Neural cell (in vitro differentiated cells): ENCODE data around the gene PMS2. TPM values are rescaled to one million over a fixed set of nuclear protein-coding genes. Genes with fewer than 3 reads are reported as not detected.

ENCODE experiments used
- H2AFZ ChIP-seq: fragments of 200-600, 300-800 bp; sonication (generic), shearing (Covaris generic); 2 replicates; pipeline ENCODE4 v1.6.0; 2014; ENCODE audit warnings: low read depth, mild to moderate bottlenecking, antibody characterized with exemption, low read length, moderate library complexity
- H3F3A ChIP-seq: fragments of 200-600 bp; shearing (Covaris generic); 2 replicates; pipeline ENCODE4 v1.6.1; 2016; ENCODE audit warnings: mild to moderate bottlenecking, moderate library complexity, mixed read lengths, antibody characterized with exemption, low read length; ENCODE audit not compliant: insufficient read depth, poor library complexity, severe bottlenecking
- H3K27ac ChIP-seq: fragments of 200-600, 300-800 bp; sonication (generic), shearing (Covaris generic); 2 replicates; pipeline ENCODE4 v1.5.1; 2014; ENCODE audit warnings: mild to moderate bottlenecking, low read length, moderate library complexity
- H3K27me3 ChIP-seq: fragments of 300-800, 200-600 bp; sonication (generic), shearing (Covaris generic); 2 replicates; pipeline ENCODE4 v1.6.0; 2014; ENCODE audit warnings: mild to moderate bottlenecking, low read depth, low read length, moderate library complexity; ENCODE audit not compliant: insufficient read depth
- H3K36me3 ChIP-seq: fragments of 300-800, 200-600 bp; sonication (generic), shearing (Covaris generic); 2 replicates; pipeline ENCODE4 v1.5.1; 2014; ENCODE audit warnings: mild to moderate bottlenecking, antibody characterized with exemption, low read length, moderate library complexity; ENCODE audit not compliant: insufficient read depth
- H3K4me2 ChIP-seq: fragments of 300-800, 200-600 bp; sonication (generic), shearing (Covaris generic); 2 replicates; pipeline ENCODE4 v1.6.0; 2014; ENCODE audit warnings: mild to moderate bottlenecking, low read length
- H3K4me3 ChIP-seq: fragments of 300-800, 200-600 bp; sonication (generic), shearing (Covaris generic); 2 replicates; pipeline ENCODE4 v1.5.1; 2014; ENCODE audit warnings: mild to moderate bottlenecking, low read length, moderate library complexity
- H3K79me2 ChIP-seq: fragments of 200-600 bp; shearing (Covaris generic); replicated peaks from 2 replicates; pipeline ENCODE4 v1.6.0; 2014; ENCODE audit warnings: mild to moderate bottlenecking, low read length, moderate library complexity; ENCODE audit not compliant: insufficient read depth
- H3K9ac ChIP-seq: fragments of 300-800, 200-600 bp; sonication (generic), shearing (Covaris generic); 2 replicates; pipeline ENCODE4 v1.6.1; 2016; ENCODE audit warnings: mild to moderate bottlenecking, low read length, mixed read lengths
- H3K9me2 ChIP-seq: fragments of 200-600 bp; shearing (Covaris generic); 2 replicates; pipeline ENCODE4 v1.6.1; 2016; ENCODE audit warnings: mild to moderate bottlenecking, low read length, mixed read lengths; ENCODE audit not compliant: insufficient read depth
- H3K9me3 ChIP-seq: fragments of 200-600, 300-800 bp; sonication (generic), shearing (Covaris generic); 2 replicates; pipeline ENCODE4 v1.6.1; 2016; ENCODE audit warnings: mild to moderate bottlenecking, mixed run types, low read length, moderate library complexity, mixed read lengths
- H4K20me1 ChIP-seq: fragments of 200-600 bp; shearing (Covaris generic); 2 replicates; pipeline ENCODE4 v1.6.1; 2016; ENCODE audit warnings: mild to moderate bottlenecking, mixed run types; ENCODE audit not compliant: insufficient read depth
- EP300 ChIP-seq: fragments of 450-650 bp; conservative IDR thresholded peaks from 2 replicates; pipeline ENCODE4 v1.6.1; 2014; ENCODE audit warnings: antibody characterized with exemption, mild to moderate bottlenecking, moderate library complexity; ENCODE audit not compliant: poor library complexity, severe bottlenecking
- EZH2 ChIP-seq: fragments of 200-600, 300-800 bp; shearing (Covaris generic), sonication (generic); IDR thresholded peaks from 2 replicates; pipeline ENCODE4 v1.6.1; 2014; ENCODE audit warnings: antibody characterized with exemption, low read length, borderline replicate concordance, mild to moderate bottlenecking; ENCODE audit not compliant: insufficient read depth, poor library complexity, severe bottlenecking
- MXI1 ChIP-seq: fragments of 450-650 bp; conservative IDR thresholded peaks from 2 replicates; pipeline ENCODE4 v1.6.1; 2014; ENCODE audit warnings: antibody characterized with exemption, mild to moderate bottlenecking; ENCODE audit not compliant: poor library complexity, severe bottlenecking
- POLR2AphosphoS5 ChIP-seq: IDR thresholded peaks from 2 replicates; pipeline ENCODE4 v1.6.1; 2012
- RAD21 ChIP-seq: fragments of 450-650 bp; conservative IDR thresholded peaks from 2 replicates; pipeline ENCODE4 v1.6.1; 2014; ENCODE audit warnings: antibody characterized with exemption, mild to moderate bottlenecking, moderate library complexity
- SMC3 ChIP-seq: fragments of 450-650 bp; conservative IDR thresholded peaks from 2 replicates; pipeline ENCODE4 v1.6.1; 2014; ENCODE audit warnings: antibody characterized with exemption, mild to moderate bottlenecking, moderate library complexity; ENCODE audit not compliant: poor library complexity
- TAF1 ChIP-seq: IDR thresholded peaks from 2 replicates; pipeline ENCODE4 v1.6.1; 2012; ENCODE audit warnings: low read depth
- polyA plus RNA-seq: library from polyadenylated mRNA; depleted of rRNA; stranded (reverse); fragments of >200 nt; gene quantifications from 2 replicates; pipeline ENCODE4 v1.2.3, GENCODE V29; 2014
- TF ChIP-seq, protein P1 (sequence below): fragments of 450-650 bp; IDR thresholded peaks from 2 replicates; pipeline ENCODE4 v1.5.1; 2014; ENCODE audit warnings: antibody characterized with exemption, mild to moderate bottlenecking, moderate library complexity; ENCODE audit not compliant: poor library complexity, severe bottlenecking
- TF ChIP-seq, protein P2 (sequence below): IDR thresholded peaks from 2 replicates; pipeline ENCODE4 v1.6.1; 2012; ENCODE audit warnings: borderline replicate concordance

The PMS2 gene
- polyA plus RNA-seq, 1 donor from 2014 or later: 17.4 TPM

DNA sequence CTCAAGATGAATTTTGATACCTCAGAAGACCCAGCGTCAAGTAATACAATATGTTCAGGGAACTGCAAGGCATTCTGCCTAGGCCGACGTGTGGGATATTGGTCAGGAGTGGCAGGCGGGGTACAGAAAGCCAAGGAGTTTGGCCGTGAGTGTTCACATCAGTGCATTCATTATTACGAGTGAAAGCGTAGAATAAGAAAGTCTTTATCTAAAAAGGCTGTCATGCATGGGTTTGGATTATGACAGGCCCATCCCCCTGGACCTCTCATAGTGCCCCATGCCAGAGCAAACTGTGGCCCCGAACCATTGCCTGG lies 7.8 kb upstream of the PMS2 start:
- Histone ChIP-seq H2AFZ (no peak overlapping the region), H3K36me3 (no peaks in the 10 kb centered on the region), H3K79me2 (no peaks in the 10 kb centered on the region), H3K27me3 (no peaks in the 10 kb centered on the region), H4K20me1 (no peaks in the 10 kb centered on the region), H3K9ac (no peak overlapping the region), H3K4me3 (no peak overlapping the region), H3K9me2 (no peaks in the 10 kb centered on the region), H3K4me2 (no peak overlapping the region), H3K9me3 (no peaks in the 10 kb centered on the region), H3K27ac (no peak overlapping the region), H3F3A (no peaks in the 10 kb centered on the region)
- no peak for TF ChIP-seq EZH2

DNA sequence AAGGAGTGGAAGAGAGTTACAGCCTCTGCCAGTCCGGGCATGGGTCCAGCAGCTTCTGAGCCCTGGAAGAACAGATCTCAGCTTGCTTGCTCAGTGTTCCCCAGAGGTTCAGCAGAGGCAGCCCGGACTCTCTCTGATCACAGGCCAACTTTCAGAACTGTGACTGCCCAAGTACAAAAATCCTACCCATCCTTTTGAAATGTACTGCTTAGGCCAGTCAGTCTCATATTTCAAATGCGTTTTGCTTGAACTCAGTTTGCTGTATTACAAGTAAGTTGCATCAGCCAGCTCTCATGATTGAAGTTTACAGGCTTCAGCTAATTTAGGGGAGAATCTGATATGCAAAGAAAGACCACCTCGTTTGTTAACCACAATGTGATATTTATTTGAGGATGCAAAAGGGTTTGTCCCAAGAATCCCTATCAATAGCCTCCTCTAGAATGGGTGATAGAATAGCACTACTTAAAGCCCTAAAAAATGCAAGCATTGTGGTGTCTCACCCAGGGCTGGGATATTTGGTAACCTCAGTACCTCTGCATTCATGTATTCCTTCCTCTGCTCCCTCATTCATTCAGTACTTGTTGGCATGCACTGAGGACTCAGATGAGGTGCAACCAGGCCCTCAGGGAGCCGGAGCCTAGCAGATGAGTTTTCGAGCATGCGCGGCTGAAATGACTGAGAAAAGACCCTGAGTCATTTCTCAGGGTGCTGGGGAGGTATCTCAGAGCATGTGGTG lies 7.2 kb upstream of the PMS2 start:
- no peaks in the 10 kb centered on the region for H3K36me3 ChIP-seq
- H3K27ac ChIP-seq: no peak overlapping the region
- no peak overlapping the region for H3K4me2 ChIP-seq

GRCh38 chr7:6012355-6013104 lies 3.7 kb upstream of the PMS2 start:
- Histone ChIP-seq H3K4me3 (no peak overlapping the region), H3K79me2 (peaks cover 7% of the 10 kb centered on the region), H3K36me3 (no peaks in the 10 kb centered on the region)

More for the DNA sequence above, 7.2 kb upstream of the PMS2 start:
- Histone ChIP-seq H3K9me2 (no peaks in the 10 kb centered on the region), H2AFZ (no peak overlapping the region), H4K20me1 (no peaks in the 10 kb centered on the region), H3F3A (no peaks in the 10 kb centered on the region), H3K9ac (no peak overlapping the region), H3K79me2 (no peaks in the 10 kb centered on the region), H3K27me3 (no peaks in the 10 kb centered on the region), H3K9me3 (no peaks in the 10 kb centered on the region), H3K4me3 (no peak overlapping the region)
- TF ChIP-seq TAF1 (no peak), EZH2 (no peak), EP300 (no peak), SMC3 (no peak), RAD21 (no peak), MXI1 (no peak)
- TF ChIP-seq, protein P1, sequence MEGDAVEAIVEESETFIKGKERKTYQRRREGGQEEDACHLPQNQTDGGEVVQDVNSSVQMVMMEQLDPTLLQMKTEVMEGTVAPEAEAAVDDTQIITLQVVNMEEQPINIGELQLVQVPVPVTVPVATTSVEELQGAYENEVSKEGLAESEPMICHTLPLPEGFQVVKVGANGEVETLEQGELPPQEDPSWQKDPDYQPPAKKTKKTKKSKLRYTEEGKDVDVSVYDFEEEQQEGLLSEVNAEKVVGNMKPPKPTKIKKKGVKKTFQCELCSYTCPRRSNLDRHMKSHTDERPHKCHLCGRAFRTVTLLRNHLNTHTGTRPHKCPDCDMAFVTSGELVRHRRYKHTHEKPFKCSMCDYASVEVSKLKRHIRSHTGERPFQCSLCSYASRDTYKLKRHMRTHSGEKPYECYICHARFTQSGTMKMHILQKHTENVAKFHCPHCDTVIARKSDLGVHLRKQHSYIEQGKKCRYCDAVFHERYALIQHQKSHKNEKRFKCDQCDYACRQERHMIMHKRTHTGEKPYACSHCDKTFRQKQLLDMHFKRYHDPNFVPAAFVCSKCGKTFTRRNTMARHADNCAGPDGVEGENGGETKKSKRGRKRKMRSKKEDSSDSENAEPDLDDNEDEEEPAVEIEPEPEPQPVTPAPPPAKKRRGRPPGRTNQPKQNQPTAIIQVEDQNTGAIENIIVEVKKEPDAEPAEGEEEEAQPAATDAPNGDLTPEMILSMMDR: no peak

More at GRCh38 chr7:6012355-6013104, 3.7 kb upstream of the PMS2 start:
- Histone ChIP-seq H3K9ac (no peak overlapping the region), H3K27ac (no peak overlapping the region), H3K9me2 (no peaks in the 10 kb centered on the region), H4K20me1 (no peaks in the 10 kb centered on the region), H3K4me2 (no peak overlapping the region), H3K27me3 (no peaks in the 10 kb centered on the region), H3K9me3 (no peaks in the 10 kb centered on the region), H3F3A (no peaks in the 10 kb centered on the region), H2AFZ (no peak overlapping the region)
- TF ChIP-seq EP300 (no peak), EZH2 (no peak), TAF1 (no peak), RAD21 (no peak), MXI1 (no peak), POLR2AphosphoS5 (no peak), SMC3 (no peak)
- TF ChIP-seq, protein P1: no peak
- TF ChIP-seq, protein P2, sequence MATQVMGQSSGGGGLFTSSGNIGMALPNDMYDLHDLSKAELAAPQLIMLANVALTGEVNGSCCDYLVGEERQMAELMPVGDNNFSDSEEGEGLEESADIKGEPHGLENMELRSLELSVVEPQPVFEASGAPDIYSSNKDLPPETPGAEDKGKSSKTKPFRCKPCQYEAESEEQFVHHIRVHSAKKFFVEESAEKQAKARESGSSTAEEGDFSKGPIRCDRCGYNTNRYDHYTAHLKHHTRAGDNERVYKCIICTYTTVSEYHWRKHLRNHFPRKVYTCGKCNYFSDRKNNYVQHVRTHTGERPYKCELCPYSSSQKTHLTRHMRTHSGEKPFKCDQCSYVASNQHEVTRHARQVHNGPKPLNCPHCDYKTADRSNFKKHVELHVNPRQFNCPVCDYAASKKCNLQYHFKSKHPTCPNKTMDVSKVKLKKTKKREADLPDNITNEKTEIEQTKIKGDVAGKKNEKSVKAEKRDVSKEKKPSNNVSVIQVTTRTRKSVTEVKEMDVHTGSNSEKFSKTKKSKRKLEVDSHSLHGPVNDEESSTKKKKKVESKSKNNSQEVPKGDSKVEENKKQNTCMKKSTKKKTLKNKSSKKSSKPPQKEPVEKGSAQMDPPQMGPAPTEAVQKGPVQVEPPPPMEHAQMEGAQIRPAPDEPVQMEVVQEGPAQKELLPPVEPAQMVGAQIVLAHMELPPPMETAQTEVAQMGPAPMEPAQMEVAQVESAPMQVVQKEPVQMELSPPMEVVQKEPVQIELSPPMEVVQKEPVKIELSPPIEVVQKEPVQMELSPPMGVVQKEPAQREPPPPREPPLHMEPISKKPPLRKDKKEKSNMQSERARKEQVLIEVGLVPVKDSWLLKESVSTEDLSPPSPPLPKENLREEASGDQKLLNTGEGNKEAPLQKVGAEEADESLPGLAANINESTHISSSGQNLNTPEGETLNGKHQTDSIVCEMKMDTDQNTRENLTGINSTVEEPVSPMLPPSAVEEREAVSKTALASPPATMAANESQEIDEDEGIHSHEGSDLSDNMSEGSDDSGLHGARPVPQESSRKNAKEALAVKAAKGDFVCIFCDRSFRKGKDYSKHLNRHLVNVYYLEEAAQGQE: no peak
